Astrocyte of the hippocampus (primary cell): ENCODE data around the gene BACE2.
A peak's percentile ranks its signal among the peaks of the same experiment; 100 is the strongest.

Experiments
- DNase-seq: peaks from one replicate; pipeline ENCODE4 v3.0.0; 2011; ENCODE audit warnings: low read depth, low spot score

BACE2 gene

GRCh38 chr21:41148798-41149197 is 19.2 kb upstream of the BACE2 start:
- DNase-seq, result no peak

GRCh38 chr21:41149199-41149598 is 18.8 kb upstream of the BACE2 start:
- no peak for DNase-seq

DNA sequence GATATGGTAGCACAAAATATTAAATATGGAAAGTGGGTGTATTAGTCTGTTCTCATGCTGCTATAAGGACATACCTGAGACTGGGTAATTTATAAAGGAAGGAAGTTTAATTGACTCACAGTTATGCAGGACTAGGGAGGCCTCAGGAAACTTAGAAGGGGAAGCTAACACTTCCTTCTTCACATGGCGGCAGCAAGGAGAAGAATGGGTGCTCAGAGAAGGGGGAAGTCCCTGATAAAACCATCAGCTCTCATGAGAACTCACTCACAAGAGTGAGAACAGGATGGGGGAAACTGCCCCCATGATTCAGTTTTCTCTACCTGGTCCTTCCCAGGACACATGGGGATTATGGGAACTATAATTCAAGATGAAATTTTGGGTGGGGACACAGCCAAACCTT is 15.8 kb upstream of the BACE2 start:
- no peak for DNase-seq

DNA sequence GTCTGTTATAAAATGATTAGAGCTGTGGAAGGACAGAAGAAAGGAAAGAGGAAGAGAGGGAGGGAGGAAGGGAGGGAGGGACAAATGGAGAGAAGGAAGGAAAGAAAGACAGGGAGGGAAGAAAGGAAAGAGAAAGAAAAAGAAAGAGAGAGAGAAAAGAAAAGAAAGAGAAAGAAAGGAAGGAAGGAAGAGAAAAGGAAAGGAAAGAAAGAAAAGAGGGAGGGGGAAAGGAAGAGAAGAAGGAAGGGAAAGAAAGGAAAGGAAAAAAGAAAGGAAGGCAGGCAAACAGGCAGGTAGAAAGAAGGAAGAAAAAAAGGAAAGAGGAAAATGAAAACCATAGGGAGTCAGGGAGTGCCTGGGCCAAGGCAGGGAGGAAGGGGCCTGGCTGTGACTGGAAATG is 14.5 kb upstream of the BACE2 start:
- no peak for DNase-seq

DNA sequence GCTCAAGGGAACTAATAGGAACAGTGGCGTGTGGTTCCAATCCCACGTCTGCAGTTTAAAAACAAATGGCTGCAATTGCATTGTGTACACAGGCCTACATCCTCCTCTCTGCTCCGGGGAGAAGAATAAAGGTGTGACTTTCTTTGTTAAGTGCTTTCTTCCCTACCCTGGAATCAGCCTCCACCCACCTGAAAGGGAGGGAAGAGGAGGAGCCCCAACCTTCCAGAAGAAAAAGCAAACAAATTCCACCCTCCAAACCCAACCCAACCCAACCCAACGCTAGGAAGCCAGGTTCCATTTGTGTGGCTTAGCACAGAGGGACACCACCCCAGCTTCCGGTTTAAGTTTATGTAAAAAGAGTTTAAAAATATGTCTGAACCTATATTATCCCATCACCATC is 11.8 kb upstream of the BACE2 start:
- DNase-seq, result no peak

GRCh38 chr21:41158026-41158425 is 9.9 kb upstream of the BACE2 start:
- DNase-seq, result no peak

DNA sequence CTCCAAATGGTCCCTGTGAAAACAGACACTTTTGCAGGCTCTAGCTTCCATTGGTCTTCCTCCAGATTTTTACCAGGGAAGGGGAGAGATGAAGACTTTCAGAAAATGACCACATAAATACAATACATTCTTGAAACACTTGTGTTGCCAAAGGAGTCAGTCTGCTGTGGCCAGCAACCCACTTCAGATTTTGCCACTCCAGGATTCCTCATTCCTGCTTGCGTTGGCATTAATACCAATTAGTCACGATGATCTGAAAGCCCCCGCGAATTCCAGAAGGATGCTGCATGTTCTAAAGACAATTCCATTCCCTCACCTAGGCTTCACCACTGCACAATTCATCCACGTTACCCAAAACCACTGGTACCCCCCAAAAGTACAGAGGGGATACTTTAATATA is 7.9 kb upstream of the BACE2 start:
- peak; percentile 47 for DNase-seq

DNA sequence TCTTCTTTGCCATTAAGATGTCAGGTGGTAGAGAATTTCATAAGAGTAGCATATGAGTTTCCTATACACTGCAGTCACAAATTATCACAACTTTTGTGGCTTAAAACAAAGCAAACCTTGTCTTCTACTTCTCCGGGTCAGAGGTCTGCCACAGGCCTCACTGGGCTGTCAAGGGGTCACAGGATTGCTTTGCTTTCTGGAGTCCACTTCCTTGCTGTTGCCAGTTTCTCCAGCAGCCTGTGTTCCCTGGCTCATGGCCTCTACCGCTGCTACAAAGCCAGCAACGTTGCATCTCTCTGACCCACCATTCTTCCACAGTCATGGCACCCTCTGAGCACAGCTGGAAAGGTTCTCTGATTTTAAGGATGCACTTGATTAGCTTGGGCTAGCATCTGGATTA is 6.5 kb upstream of the BACE2 start:
- no peak for DNase-seq

GRCh38 chr21:41162096-41162495 is 5.9 kb upstream of the BACE2 start:
- DNase-seq, result no peak

- DNase-seq, result no peak
These were observed 4.9 kb upstream of the BACE2 start for GRCh38 chr21:41163091-41163490.

- no peak for DNase-seq
These were observed 3.9 kb upstream of the BACE2 start for GRCh38 chr21:41164052-41164451.

DNA sequence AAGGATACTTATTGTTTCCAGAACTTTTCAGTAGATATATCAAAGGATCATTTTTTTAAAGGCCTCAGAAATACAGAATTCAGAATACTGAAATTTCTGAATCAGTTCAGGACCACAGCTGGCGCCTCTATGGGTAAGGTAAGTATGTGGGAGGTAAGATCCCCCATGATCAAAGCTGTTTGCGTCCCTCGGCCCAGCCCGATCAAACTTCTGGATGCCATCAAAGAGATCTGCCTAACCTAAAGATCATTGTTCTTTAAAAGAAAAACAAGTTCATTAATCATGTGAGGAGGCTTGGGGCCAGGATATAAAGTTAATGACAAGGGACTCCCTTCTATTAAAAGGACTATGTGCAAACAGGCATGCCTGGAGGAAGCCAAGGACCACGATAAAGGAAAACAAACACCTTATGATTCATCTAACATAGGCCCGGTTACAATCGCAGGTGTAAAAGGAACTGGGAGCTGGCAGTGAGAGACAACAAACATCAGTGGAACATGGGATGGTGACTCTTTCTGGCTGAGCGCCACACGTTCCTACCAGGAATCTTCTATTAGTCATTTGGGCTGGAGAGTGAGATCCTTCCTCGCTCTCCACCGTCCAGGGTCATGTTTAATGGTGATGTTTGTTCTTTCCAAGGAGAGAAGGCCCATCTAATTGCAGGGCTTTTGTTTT is 2.8 kb upstream of the BACE2 start:
- DNase-seq, result peak; percentile 50

DNA sequence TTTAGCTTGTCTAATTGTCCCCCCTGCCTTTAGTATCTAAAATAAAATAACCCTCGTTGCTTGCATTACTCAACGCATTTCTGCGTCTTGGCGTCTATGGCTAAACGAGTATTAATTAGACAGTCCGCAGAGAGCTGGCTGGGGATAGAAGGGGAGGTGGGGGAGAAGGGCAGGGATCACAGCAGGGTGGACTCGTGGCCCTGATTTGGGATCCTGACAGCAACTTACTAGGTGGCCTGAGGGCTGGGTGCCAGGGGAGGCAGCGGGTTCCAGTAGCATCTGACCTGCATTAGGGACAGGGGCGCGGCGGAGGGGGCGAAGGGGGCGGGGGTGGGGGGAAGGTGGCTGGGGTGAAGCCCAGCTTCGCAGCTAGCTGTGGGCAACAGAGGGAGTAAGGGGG is 1.1 kb upstream of the BACE2 start:
- peak; percentile 18 for DNase-seq

DNA sequence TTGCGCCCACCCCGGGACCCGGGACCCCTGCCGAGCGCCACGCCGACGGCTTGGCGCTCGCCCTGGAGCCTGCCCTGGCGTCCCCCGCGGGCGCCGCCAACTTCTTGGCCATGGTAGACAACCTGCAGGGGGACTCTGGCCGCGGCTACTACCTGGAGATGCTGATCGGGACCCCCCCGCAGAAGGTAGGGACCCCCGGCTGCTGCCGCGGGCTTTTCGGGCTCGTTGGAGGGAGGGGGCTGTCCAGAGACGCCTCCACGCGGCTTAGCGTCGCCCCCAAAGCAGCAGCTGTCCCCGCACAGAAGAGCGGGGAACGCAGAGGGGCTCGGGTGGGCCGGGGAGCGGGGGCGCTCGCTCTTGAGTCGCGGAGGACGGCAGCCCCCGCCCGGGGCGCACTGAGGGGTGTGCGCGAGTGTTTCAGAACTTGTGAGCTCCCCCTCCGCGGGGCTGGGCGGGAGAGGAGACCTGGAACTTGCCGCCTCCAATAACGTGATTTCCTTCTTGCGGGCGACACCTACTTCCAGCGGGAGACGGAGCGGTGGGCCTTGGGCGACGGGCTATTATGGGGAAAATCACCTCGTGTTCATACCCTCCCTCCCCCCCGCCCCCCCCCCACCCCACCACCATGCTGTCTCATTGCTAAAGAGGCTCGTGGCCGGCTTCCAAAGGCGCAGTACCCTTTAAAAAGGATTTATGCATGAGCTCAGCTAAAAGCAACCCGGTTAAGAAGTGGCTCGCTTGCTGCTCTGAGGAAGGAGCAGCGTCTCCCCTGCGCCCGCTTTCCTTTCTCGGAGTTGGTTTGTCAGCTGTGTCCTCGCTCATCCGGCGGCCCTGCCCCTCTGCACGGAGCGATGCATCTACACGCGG is 664 bp downstream of the BACE2 start:
- peak; percentile 76 for DNase-seq

DNA sequence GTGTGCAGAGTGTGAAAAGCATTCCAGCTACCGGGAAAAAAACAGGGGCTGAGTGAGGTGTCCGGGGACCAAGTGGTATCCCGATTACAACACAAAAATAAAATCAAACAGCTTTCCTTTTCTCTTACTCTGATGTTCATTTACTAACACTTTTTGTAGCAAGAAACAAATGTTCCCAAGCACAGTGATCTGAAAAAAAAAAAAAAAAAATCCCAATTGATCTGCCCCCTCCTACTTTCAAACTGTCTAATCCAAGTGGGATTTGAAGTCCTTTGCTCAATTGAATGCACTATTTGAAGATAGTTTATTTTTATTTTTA is 1.3 kb downstream of the BACE2 start:
- no peak for DNase-seq

- DNase-seq, result no peak
These were observed 1.7 kb downstream of the BACE2 start for GRCh38 chr21:41169701-41170100.

GRCh38 chr21:41170442-41170841 is 2.5 kb downstream of the BACE2 start:
- peak; percentile 63 for DNase-seq

DNA sequence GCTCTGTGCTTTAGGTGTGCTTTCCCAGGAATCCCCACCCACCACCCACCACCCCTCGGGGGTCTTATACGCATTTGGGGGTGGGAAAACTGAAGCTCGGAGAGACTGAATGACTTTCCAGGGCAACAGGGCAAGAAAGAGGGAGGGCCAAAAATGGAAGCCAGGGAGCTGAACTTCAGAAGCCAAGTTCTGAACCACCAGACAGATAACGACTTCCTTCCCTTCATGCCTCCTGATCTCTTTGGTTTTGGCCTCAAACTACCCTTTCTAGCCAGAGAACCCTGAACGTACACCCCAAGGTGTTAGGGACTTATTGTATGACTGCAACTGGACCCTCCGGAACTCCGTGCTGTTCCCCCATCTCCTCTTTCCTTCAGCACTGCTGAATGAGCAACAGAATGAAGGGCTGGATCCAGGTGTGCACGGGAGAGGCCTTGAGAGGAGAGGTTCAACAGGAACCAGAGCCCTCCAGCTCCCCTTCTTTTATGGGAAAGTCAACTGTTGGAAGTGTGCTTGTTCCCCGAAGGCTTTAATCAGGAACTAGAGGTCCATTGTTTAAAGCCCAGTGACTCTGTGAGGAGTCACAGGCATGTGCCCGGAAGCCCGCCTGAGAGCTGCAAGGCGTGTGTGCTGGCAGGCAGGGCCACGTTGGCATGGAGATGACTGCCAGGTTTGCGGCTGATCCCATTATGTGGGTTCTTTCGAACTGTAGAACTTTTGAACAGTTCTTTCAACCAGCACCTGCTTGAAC is 3.1 kb downstream of the BACE2 start:
- peak; percentile 82 for DNase-seq

- no peak for DNase-seq
These were observed 7.1 kb downstream of the BACE2 start for GRCh38 chr21:41175080-41175479.

GRCh38 chr21:41176846-41177245 is 8.9 kb downstream of the BACE2 start:
- no peak for DNase-seq

DNA sequence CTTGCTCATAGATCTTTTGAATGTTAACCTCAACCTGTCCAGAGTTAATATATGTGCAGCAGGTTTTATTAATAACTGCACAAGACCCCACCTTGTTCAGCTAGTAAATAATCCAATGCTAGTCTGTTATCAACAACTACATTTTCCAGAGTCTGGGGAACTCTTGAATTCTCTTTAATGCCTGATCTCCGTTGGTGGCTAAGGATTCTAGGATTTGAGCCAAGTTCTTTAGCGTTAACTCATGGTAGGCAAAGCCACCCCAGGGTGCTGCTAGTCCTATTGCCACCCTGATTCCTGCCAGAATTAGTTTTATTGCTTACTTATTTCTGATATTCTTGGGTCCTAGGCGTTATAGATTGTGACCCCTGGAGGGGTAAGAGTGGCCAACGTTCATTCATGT is 12.8 kb downstream of the BACE2 start:
- peak; percentile 22 for DNase-seq

GRCh38 chr21:41182547-41182946 is 14.6 kb downstream of the BACE2 start:
- DNase-seq, result no peak

DNA sequence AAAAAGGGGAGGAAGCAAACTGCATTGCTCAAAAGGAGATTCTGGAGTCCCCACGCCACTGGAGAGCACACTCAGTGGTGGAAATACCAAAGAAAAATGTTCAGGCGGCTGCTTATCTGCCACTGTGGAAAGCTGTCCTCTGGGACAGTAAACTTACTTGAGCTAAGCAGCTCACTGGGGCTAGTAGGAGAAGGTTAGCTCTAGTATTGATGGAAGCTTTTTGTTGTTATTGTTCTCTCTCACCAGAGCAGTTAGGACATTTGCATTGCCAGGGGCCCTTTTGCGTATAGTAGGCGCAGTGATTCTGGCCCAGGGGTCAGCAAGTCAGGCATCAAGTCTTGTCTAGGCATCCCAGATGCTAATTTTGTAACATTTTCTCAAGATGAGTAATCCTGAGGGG is 15.6 kb downstream of the BACE2 start:
- no peak for DNase-seq
